ENCODE measurements around the gene KRTAP9-9.

KRTAP9-9 gene

GRCh38 chr17:41301916-41302901 is 47.0 kb downstream of the KRTAP9-9 start, which contains the start of gene KRTAP29-1:
Gene KRTAP29-1 (minus strand): TSS chr17:41302851. CDS start chr17:41302851, 0 bp downstream.
- no peak for DNase-seq (ENCODE audit: low read depth)
- no peak within 1 kb of the TSS for H3K4me3 ChIP-seq (ENCODE audit: low read depth, low read length)
- TF ChIP-seq CTCF (IDR thresholded peaks at IDR 0.05; ENCODE audit: low read depth, low read length) = no peak
- TF ChIP-seq POLR2A (IDR thresholded peaks at IDR 0.05; ENCODE audit: extremely low read depth, insufficient read length) = no peak
- no peak for TF ChIP-seq MAX (IDR thresholded peaks at IDR 0.05; ENCODE audit: low read depth, low read length)
- TF ChIP-seq MYC (IDR thresholded peaks at IDR 0.05; ENCODE audit: low read depth, low read length) = no peak

GRCh38 chr17:41302981-41303380 is 47.8 kb downstream of the KRTAP9-9 start:
- H3K4me3 ChIP-seq (ENCODE audit: low read depth, low read length) = no peak overlapping the region
- TF ChIP-seq POLR2A (IDR thresholded peaks at IDR 0.05; ENCODE audit: extremely low read depth, insufficient read length) = no peak
- no peak for TF ChIP-seq CTCF (IDR thresholded peaks at IDR 0.05; ENCODE audit: low read depth, low read length)
- no peak for DNase-seq (ENCODE audit: low read depth)

GRCh38 chr17:41304091-41304490 is 48.9 kb downstream of the KRTAP9-9 start:
- no peak overlapping the region for H3K4me3 ChIP-seq (ENCODE audit: low read depth, low read length)
- no peak for TF ChIP-seq MYC (IDR thresholded peaks at IDR 0.05; ENCODE audit: low read depth, low read length)
- no peak for TF ChIP-seq MAX (IDR thresholded peaks at IDR 0.05; ENCODE audit: low read depth, low read length)
- no peak for TF ChIP-seq POLR2A (IDR thresholded peaks at IDR 0.05; ENCODE audit: extremely low read depth, insufficient read length)
- no peak for TF ChIP-seq CTCF (IDR thresholded peaks at IDR 0.05; ENCODE audit: low read depth, low read length)
- no peak for DNase-seq (ENCODE audit: low read depth)

All from NB4 (cell line).